ENCODE results near the gene SLC7A8.
A peak's percentile ranks its signal among the peaks of the same experiment; 100 is the strongest.
"Not testable (repeated sequence)": the region's sequence is repeated elsewhere in the genome, so short reads cannot be mapped to it uniquely, and the experiment has no call there.

The SLC7A8 gene

GRCh38 chr14:23114120-23114458, 69.4 kb downstream of the SLC7A8 start:
- DNase-seq (ENCODE audit: low read depth, low spot score), result no peak

DNA sequence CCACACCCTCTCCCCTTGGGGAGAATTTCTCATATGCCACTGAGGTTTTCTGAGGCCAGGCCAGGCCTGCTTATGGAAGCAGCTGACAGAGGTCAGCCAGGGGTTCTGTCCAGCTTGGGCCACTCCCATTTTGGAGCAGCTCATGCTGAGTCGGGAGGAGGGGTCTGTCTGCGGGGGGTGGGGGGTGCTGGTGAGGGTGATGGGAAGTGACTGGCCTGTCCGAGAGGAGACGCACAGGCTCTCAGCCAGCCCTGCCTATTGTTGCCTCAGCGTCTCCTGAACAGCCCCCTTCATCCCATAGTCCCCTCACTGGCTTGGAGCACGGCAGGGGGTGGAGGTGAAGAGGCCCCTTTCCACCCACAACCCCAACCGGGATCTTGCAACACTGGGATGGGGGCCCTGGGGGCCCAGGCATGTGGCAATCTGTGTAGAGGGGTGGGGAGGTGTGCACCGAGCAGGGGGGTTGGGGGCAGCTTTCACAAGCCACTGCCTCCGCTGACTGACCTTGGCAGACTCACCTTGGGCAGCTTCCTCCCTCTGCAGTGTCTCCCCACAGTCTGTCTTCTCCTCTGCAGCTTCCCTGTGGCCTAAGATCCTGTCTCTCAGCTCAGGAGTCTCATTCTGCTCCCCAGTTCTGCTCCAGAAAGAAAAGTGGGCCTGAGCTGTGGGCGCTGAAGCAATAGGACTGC, 69.9 kb downstream of the SLC7A8 start:
- DNase-seq (ENCODE audit: low read depth, low spot score), result no peak

GRCh38 chr14:23112359-23113178, 70.9 kb downstream of the SLC7A8 start:
- no peak for DNase-seq (ENCODE audit: low read depth, low spot score)

DNA sequence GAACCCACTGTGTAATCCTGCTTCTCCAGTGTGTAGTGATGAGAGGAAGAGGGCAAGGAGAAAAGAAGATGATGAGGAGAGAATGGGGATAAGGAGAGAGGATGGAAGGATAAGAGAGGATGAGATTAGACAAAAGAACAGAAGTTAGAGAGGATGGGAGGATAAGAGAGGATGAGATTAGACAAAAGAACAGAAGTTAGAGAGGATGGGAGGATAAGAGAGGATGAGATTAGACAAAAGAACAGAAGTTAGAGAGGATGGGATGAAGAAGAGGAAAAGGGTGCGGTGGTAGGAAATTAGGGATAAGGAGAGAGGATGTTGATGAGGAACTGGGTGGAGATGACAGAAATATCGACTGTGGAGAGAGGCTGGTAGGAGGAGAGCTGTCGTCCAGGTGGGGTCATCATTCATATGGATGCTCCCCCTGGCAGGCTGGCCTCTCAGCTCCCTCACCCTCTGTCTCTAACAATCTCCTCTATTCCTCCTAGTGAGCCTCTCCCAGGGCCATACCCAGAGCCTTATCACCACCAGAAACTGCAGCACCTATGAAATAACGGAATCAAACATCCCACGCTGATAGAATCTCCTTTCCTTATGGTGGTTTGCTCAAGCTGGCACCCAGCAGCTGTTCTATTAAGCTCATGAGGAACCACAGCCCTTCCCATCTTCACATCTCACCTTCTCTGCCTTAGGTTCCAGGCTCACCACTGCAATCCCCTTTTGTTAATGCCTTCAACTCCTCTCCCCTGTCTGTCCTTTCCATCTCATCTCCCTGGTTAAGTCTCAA, 72.7 kb downstream of the SLC7A8 start:
- no peak for DNase-seq (ENCODE audit: low read depth, low spot score)

DNA sequence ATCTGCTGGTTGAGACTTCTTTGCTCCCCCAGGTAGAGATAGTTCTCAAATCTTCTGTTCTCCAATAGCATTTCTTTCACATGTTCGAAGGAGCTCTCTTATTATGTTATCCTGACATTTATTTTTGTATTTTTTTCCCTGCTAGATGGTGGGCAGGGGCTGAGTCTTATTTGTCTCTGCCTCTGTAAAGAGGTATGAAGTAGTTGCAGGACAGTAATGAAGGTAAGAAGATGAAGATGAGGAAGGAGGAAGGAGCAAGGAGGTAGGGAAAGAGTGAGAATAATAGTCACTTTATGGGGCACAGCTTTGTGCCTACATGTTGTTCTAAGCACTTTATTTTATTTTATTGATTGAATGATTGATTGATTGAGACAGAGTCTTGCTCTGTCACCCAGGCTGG, 73.7 kb downstream of the SLC7A8 start:
- DNase-seq (ENCODE audit: low read depth, low spot score), result no peak

DNA sequence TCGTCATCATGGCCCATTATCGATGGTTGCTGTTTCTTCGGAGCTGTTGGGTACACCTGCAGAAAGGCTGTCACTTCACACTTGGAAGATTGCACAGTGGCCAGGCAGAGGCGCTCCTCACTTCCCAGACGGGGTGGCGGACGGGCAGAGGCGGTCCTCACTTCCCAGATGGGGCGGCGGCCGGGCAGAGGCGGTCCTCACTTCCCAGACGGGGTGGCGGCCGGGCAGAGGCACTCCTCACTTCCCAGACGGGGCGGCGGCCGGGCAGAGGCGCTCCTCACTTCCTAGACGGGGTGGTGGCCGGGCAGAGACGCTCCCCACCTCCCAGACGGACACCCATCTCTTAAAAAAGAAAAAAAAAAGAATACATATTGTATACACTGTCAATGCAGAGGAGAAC, 75.3 kb downstream of the SLC7A8 start:
- not testable (repeated sequence) for DNase-seq (ENCODE audit: low read depth, low spot score)

DNA sequence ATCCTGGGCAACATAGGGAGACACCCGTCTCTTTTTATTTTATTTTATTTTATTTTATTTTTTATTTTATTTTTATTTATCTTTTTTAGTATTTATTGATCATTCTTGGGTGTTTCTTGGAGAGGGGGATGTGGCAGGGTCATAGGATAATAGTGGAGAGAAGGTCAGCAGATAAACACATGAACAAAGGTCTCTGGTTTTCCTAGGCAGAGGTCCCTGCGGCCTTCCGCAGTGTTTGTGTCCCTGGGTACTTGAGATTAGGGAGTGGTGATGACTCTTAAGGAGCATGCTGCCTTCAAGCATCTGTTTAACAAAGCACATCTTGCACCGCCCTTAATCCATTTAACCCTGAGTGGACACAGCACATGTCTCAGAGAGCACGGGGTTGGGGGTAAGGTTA, 75.8 kb downstream of the SLC7A8 start:
- DNase-seq (ENCODE audit: low read depth, low spot score), result not testable (repeated sequence)

GRCh38 chr14:23106747-23107045, 76.8 kb downstream of the SLC7A8 start:
- no peak for DNase-seq (ENCODE audit: low read depth, low spot score)

DNA sequence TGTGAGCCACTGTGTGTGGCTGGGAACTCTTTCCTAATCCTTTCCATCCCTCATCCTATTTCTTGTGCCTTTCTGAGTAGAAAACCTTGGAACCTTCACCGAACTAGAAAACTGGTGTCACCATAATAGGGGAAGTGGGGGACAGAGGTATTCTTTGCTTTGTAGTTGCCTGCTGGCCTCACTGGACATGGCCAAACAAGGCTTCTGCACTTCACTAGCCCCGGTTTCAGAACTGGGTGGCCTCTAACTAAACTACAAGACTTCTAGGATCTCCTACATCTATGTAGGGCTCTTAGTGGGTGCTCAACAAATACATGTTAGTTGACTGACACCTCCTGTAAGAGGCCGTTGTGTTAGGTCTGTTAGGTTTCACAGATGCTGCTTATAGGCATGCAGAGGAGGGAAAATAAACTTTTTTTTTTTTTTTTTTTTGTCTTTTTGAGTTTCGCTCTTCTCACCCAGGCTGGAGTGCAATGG, 78.1 kb downstream of the SLC7A8 start:
- no peak for DNase-seq (ENCODE audit: low read depth, low spot score)

DNA sequence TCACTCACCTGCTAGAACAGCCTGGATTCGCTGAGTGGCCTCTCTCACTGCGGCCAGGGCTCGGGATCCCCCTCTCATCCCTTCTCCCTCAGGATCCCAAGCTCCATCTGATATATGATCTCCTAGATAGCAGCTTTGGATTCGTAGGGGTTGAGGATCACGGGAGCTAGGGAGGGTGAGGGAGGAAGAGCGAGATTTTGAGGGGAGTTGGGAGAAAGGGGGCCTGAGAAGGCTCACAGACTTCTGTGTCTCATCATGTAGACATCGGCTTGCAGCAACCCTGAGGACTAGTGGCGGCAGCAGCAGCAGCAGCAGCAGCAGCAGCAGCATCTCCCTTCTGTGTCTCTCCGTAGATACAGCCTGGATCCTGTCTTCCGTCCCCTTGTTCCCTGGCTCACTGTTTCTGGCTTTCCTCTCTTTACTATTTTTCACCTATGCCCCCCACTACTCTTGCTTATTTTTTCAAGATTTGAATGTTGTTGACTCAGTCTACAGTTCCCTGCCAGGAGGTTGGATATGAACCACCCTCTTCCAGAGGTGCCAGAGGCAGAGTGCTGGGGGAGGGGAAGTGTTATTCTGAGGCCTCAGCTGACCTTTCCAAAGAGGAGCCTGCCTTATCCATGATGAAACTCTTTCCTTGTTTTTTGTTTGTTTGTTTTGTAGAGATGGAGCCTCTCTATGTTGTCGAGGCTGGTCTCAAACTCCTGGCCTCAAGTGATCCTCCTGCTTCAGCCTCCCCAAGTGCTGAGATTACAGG, 78.7 kb downstream of the SLC7A8 start, which contains the start of gene CIROP:
Gene CIROP (minus strand): TSS at position 399 of the 757 bp plus-strand sequence. CDS start 69 bp downstream, at position 330.
- DNase-seq (ENCODE audit: low read depth, low spot score), result peak; percentile 45

- no peak for DNase-seq (ENCODE audit: low read depth, low spot score)
These were observed 79.3 kb downstream of the SLC7A8 start for GRCh38 chr14:23104070-23104590.

- DNase-seq (ENCODE audit: low read depth, low spot score), result no peak
These were observed 79.9 kb downstream of the SLC7A8 start for GRCh38 chr14:23103581-23103980.

- no peak for DNase-seq (ENCODE audit: low read depth, low spot score)
These were observed 80.7 kb downstream of the SLC7A8 start for GRCh38 chr14:23102801-23103200.

- DNase-seq (ENCODE audit: low read depth, low spot score), result no peak
These were observed 81.4 kb downstream of the SLC7A8 start for GRCh38 chr14:23101986-23102625.

GRCh38 chr14:23101213-23101970, 82.1 kb downstream of the SLC7A8 start:
- DNase-seq (ENCODE audit: low read depth, low spot score), result no peak

- no peak for DNase-seq (ENCODE audit: low read depth, low spot score)
These were observed 84.1 kb downstream of the SLC7A8 start for GRCh38 chr14:23099212-23099861.

DNA sequence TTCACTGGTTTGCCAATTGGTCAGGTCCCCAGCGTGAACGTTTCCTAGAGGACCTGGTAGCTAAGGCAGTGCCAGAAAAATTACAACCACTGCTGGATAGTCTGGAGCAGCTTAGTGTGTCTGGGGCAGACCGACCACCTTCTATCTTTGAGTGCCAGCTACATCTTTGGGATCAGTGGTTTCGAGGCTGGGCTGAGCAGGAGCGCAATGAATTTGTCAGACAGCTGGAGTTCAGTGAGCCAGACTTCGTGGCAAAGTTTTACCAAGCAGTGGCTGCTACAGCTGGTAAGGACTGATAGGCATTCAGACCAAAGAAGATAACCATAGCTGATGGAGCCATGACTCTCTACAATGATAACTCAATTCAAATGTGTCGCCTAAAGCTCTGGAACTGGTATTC, 85.7 kb downstream of the SLC7A8 start:
- DNase-seq (ENCODE audit: low read depth, low spot score), result no peak

DNA sequence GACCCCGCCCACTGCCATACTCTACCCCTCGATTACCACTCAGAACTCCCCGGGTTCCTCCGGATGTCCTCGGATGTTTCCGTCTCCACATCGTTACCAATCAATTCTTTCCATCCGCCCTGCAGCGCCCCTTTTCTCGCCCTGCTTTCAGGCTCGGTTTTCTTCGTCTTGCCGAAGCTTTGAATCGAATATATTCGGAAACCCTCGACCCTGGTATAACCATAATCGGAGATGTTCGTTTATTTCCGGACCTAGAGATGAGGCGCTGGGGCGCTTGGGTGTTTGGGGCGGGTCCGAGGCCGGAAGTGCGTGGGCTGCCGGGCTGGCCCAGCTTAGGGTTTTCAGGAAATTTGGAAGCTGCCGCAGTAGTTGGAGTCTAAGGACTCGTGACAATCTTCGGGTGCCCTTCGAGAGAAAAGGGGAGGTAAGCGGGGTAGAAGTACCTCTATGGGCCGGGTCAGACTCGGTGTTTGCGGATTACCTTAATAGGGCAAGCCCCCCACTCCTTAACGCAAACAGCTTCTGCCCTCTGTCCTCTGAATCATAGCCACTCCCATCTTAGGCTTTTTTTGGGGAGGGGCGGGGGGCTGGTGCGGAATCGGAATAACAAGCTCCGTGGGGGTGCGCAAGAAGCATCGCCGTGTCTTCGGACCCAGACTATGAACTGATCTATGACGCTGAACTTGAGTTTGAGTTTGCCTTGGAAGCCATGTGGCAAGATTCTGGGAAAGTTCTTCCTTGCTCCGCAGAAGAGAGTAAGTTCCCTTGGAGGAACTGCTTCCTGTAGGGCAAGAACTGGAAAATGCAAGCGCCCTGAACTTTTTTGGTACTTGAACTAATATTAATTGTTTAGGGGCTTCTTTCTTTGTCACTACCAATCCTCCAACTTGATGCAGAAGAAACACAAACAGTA, 88.0 kb downstream of the SLC7A8 start, which contains the start of gene C14orf119:
Gene C14orf119 (plus strand): TSS at position 310 of the 913 bp plus-strand sequence. CDS start 2,154 bp downstream, outside the sequence.
- DNase-seq (ENCODE audit: low read depth, low spot score), result peak; percentile 100
